NCI-H2196 (cell line): ENCODE measurements around the gene TAF9.
A peak's percentile ranks its signal among the peaks of the same experiment; 100 is the strongest.
"Not testable (repeated sequence)": the region's sequence is repeated elsewhere in the genome, so short reads cannot be mapped to it uniquely, and the experiment has no call there.

Experiments used
- DNase-seq: peaks from one replicate; lab custom pipeline; 2025; ENCODE audit not compliant: unreplicated experiment; lab: John Stamatoyannopoulos, UW

TAF9 gene

GRCh38 chr5:69341520-69342161, 27.7 kb downstream of the TAF9 start:
- DNase-seq: no peak

- DNase-seq: no peak
These were observed 33.9 kb downstream of the TAF9 start for GRCh38 chr5:69335341-69335935.

- DNase-seq: peak; percentile 52
These were observed 34.5 kb downstream of the TAF9 start for GRCh38 chr5:69334793-69335268.

DNA sequence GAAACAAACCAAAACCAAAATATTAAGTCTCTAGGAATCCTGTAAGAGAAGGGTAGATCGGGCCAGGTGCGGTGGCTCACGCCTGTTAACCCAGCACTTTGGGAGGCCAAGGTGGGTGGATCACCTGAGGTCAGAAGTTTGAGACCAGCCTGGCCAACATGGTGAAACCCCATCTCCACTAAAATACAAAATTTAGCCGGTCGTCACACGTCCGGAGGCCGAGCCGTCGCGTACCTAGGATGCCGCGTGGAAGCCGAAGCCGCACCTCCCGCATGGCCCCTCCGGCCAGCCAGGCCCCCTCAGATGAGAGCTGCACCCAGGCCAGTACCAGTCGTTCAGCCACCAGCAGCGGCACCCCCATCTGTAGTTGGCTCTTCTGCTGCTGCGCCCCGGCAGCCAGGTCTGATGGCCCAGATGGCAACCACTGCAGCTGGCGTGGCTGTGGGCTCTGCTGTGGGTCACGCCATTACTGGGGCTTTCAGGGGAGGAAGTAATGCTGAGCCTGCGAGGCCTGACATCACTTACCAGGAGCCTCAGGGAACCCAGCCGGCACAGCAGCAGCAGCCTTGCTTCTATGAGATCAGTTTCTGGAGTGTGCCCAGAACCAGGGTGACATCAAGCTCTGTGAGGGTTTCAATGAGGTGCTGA, 35.5 kb downstream of the TAF9 start:
- not testable (repeated sequence) for DNase-seq

GRCh38 chr5:69331528-69332445, 37.5 kb downstream of the TAF9 start:
- peak; percentile 5 for DNase-seq

- no peak for DNase-seq
These were observed 39.3 kb downstream of the TAF9 start for GRCh38 chr5:69329905-69330489.

DNA sequence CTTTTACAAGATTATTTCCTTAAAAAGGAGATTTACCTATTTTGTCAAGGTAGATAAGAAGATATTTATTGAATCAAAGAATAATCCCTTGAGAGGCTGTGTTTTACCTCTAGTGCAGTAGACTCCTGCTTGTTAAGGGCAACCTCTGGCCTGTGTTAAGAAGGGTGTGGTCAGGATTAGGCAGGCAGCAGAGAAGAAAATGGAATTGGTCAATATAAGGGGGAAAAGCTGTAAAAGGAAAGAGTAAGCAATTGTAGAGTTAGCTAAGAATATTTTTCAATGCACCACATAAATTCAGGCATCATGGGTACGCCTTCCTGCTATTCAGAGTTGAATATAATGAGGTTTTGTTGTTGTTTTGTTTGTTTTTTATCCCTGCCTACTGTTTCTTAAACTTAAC, 43.0 kb downstream of the TAF9 start:
- no peak for DNase-seq

DNA sequence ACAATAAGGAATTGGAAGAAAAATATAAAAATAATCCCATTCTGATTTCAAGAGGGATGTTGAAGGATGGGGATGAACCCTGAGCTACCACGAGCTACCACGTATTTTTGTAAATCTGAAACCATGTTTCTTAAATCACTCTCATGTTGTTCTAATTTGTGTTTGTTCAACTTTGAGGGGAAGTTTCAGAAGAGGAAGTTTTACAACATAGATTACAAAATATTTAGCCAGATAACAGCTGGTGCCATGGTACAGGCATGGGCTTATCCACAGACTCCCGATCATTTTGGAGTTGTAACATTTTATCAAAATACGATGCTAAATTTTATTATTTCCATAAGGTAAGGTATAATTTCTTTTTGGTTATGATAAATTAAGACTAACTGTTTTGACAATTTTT, 51.9 kb downstream of the TAF9 start:
- DNase-seq: no peak

DNA sequence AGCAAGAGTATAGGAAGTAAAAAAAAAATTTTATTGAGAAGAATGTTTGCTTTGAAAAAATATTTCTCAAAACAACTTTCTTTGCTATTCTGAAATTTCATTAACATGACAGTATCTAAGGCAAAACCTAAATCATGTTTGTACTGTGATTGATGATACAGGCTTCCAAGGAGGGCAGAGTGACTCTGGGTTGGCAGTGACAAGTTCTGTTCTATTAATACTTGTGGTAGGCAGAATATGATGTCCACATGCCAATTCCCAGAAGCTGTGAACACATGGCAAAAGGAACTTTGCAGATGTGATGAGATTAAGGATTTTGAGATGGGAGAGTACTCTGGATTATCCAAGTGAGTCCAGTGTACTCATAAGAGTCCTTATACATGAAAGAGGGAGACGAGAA, 53.3 kb downstream of the TAF9 start:
- DNase-seq: no peak
